Mucosa of gallbladder (tissue), 1 donor: ENCODE data around the gene GNA14. TPM values are rescaled to one million over a fixed set of nuclear protein-coding genes. Genes with fewer than 3 reads are reported as not detected.
"Not testable (repeated sequence)": the region's sequence is repeated elsewhere in the genome, so short reads cannot be mapped to it uniquely, and the experiment has no call there.

Experiments
- DNase-seq: peaks from one replicate; pipeline ENCODE4 v3.0.0-alpha.2; 2020; ENCODE audit warnings: low spot score
- total RNA-seq: library from RNA; stranded (reverse); gene quantifications from one replicate; pipeline ENCODE4 v1.2.1, GENCODE V29; 2021
- donor health status: DM: no; HTN: no; CAD: no.

GNA14 gene
- total RNA-seq, 1 donor from 2014 or later = 11.3 TPM

DNA sequence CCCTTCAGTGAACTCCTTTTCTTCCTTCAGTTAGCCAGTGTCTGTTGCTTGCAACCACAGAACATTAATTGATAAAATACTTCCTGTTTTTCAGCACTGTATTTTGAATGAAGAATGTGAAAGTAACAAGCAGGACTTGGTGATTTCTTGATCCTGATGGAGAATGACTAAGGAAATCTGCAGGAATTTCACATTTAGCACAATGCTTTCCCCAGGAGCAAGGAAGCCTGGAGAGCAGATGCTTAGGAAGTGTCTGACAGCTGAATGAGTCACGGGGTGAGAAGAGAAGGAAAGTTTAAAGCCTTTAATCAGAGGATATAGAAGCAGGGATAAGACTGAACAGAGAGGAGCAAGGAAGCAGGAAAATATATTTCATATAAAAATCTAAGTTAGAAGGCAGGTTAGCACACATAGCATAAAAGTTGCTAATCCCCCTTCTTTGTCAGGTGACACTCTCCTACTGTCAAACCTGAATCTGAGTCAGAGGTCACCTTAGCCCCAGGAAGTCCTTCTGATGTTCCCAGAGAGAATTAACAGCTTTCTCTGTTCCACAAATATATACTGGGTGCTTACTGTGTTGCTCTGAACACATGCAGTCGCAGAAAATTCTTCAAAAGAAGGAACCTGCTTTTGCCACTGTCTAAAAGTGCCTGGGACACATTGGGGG is 59.7 kb downstream of the GNA14 start:
- DNase-seq = no peak

DNA sequence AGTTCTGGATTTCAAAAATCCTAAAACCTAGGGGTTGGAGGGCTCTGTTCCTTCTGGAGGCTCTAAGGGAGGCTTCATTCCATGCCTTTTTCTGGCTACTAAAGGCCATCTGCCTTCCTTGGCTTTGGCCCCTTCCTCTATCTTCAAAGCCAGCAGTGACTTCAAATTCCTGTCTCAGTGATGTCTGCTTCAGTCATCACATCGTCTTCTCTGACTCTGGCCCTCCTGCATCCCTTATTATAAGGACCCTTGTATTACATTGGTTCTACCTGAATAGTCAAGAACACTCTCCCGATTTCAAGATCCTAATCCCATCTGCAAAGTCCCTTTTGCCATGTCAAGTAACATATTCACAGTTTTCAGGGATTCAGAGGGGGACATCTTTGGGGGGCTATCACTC is 60.3 kb downstream of the GNA14 start:
- DNase-seq = no peak

DNA sequence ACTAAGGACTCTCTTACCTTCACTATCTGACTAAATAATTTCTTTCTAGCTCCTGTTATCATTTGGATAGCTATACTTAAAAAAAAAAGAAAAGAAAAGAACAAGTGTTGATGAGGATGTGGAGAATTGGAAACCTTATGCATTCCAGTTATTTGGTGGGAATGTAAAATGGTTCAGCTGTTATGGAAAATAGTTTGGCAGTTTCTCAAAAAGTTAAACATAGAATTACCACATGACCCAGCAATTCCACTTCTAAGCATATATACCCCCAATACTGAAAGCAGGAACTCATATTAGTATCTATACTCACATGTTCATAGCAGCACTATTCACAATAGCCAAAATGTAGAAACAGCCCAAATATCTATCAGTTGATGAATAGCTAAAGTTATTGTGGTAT is 61.1 kb downstream of the GNA14 start:
- DNase-seq = no peak

DNA sequence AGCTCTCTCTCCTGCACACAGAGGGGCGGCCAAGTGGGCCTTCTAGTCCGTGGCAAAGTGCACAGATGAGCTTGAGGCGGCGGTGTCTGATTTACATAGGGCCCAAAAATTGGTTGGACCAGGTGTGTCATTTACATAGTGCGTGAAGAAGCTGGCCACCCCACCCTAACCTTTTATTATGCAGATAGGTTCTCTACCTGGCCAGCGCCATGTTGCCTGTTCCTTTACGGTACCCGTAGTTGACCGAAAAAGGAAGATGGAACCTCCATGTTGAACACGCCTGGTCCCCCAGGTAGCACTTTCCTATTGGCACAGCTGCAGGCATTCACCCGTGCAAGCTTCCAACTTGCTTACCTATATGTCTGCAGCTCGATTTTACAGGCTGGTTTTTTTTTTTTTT is 61.5 kb downstream of the GNA14 start:
- no peak for DNase-seq

DNA sequence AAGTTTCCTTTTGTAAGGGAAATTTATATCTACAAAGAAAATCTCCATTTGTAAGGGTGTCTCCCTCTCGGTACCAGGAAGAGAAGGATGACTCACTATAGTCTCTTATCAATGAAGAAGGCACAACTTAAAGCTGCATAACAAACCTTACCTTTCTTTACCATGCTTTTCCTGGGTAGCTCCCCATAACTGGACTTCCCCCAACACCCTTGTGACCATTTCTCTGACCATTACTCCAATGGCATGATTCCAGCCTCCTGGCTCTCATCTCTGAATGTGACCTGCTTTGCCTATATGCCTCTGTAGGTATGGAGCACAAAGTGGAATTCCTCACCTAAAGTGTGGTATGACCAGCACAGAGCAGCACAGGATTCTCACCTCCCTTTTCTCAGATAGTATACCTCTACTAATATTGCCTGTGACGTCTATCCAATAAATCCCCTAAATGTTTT is 62.8 kb downstream of the GNA14 start:
- DNase-seq = no peak

DNA sequence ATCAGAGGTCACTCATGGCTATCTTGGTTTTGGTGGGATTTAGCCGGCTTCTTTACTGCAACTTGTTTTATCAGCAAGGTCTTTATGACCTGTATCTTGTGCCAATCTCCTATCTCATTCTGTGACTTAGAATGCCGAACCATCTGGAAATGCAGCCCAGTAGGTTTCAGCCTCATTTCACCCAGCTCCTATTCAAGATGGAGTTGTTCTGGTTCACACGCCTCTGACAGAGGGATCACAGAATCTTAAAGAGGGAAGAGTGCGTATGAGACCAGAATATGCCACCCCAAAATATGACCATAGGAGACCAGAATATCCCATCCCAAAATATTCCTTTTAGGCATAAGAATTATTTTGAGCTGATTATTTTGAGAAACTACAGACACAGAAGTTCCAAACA is 63.2 kb downstream of the GNA14 start:
- DNase-seq = not testable (repeated sequence)

DNA sequence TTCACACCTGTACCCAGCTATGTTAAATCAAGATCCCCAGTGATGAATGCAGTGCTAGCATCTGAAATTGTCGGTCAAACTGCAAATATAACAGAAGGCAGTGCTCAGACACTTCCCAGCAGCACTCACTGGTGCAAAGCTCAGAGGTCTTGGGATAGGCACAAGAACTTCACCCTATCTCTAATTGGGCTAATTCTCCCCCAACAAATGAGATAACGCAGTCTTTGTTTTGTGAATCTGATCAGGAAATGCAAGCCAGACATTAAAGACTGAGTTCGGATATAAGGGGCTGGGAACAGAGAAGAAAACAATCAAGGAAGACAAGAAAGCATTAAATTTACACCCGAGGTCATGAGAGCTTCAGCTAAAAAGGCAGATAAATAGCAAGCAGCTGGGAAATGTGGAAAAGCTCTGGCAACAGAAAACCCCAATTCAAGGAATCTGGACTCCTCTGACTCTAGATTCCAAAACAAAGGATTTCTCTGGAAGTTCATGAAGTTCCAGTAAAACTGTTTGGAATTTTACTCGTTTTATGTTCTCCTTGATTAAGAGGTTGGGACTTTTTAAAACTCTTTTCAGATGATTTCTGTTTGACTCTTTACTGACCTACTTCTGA is 65.1 kb downstream of the GNA14 start:
- no peak for DNase-seq

DNA sequence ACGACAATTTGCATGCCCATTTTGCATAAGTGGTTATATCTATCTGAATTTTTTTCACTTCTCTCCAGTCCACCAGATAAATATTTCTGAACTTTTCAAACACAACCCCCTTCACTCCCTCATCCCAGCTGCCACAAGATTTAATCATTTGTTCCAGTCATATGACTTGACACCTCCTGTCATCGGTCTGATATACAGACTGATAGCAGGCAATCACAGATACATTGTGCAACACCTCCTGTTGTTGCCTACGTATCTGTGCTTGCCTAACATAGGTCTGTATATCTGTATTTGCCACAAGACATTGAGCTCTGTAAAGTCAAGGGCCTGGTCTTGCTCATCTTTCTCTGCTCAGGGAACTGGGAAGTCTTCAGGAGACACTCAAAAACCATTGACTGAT is 65.6 kb downstream of the GNA14 start:
- no peak for DNase-seq

DNA sequence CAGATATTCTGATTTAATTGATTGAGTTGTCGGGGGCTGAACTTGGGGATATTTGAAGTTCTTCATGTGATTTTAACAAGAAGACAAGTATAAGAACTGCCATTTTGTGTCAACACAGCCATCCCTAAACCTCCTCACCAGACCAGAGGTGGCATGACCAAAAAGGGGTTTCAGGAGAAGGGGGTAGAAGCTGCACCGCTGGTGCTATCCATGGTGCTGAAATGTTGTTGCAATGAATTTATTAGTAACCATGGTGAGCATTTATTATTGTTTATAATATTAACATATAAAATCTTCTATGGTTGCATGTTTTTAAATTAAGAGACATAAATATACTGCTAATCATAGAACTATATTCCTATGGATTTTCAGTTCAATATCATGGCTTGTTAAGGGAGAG is 72.3 kb downstream of the GNA14 start:
- DNase-seq = no peak

DNA sequence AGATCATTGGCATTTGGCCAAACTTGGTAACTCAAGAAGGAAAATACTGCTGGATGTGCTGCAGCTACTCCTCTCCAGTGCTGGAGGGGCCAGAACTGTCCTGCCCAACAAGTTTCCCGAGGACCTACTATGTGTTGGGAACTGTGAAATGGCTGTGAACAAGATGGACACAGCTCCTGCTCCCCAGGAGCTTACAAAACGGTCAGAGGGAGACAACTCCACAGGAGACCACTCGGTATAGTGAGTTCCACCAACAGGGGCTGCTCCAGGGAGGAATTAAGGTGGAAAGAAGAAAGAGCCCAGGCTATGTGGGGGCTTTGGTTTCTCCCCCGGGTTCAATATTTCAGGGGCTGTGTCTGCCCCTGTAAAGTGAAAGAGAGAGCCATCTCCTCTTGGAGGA is 78.8 kb downstream of the GNA14 start:
- no peak for DNase-seq

DNA sequence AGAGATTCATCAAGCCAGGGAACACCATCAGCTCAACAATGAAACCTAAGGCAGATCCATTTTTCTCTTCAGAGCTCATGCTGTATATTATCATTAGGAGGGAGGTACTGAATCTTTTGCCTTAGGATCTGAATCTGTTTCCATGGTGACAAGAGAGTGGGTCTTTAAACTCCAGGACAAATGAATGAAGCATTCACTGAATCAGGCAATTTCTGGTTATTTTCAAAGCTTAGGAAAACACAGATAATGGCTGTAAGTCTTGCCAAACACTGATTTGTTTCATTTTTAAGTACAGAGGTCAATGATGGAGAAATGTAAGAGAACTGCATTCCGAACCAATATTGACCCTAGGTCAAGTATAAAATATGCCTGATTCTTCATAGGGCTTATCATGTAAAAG is 84.9 kb downstream of the GNA14 start:
- DNase-seq = no peak

DNA sequence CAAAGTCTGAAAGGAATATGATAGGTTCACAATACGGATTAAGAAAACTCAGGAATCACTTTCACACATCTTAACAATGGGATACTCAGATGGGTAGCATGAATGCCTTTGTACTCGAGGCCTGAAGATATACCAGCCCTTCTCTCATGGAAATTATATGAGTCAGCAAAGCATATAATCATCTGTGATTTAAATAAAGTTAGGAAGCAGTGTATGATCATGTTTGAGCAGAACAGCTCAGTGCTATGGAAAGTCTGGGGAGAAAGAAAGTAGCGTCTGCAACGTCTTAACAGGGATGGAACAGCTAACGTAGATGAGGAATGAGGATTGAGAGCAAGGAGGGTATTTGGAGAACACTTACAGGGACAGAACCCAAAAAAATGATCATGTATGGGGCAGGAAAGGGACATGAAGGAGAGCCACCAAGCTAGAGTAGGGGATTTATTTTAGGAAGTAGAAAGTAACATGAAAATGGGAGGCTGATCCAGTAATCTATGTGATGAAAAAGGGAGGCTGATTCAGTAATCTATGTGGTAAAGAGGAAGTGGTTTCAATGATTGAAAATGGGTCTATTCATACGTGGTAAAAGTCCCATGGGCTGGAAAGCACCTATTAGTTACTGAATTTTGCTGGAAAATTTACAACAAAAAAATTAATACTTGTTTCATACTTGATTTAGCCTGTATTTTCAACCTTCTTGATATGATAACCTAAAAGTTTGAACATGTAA is 85.9 kb downstream of the GNA14 start:
- no peak for DNase-seq

DNA sequence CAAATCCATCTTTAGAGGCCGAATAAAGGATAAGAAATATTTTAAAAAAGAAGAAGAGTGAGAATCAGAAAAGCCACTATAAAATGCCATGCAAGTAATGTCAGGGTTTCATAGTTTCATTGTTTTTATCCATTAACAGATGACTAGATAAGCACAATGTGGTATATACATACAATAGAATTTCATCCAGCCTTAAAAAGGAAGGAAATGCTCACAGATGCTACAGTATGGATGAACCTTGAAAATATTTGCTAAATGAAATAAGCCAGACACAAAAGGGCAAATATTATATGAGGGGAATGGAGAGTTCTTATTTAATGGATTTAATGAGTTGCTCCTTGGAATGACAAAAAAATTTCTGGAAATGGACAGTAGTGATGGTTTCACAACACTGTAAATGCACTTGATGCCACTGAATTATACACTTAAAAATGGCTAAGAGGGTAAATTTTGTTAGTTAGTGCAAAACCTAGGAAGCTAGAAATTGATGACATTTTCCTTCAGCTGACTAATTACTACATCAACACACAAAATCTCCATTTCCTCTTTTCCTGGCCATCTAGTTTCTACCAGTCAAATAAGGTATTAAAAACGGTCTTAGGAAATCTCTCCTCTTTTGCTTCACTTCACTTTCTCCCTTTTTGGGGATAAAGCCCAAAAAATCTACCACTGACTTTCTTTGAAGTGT is 86.6 kb downstream of the GNA14 start:
- no peak for DNase-seq

DNA sequence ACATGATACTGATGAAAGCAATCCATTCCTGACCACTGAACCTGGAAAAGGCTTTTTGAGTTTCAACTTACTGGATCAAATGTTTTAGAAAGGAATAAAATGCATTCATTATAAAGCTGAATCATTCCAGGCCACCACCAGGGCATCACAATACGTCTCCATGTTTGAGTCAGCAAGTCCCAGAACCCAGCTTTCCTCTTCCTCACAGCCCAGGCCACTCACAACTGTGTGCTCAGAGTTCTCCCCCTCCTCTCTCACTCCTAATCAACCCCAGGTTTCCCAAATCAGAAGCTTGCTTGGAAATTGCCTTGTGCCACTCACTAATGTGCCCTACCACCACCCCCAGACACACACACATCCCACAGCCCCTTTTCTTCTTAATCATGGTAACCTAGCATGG is 91.7 kb downstream of the GNA14 start:
- DNase-seq = no peak

DNA sequence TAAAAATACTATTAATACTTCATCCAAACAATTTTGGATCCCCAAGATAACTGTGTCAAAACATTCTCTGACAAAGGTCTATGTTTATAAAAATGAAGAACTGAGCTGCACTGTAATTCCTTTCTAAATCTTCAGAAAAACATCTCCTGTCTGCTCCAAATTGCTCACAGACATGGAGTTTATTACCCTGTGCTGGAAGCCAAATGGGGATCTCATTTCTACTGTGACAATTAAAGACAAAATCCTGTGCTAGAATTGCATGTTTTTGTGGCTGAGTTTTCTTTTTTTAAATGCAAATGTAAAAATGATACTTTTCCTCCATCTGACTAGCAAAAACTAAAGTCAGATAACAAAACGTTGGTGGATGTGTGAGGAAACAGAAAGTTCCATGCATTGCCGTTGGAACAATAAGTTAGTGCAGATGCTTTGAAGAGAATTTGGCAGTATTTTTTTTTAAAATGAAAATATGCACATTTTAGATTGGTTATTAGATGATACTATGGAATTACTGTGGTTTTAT is 93.5 kb downstream of the GNA14 start:
- no peak for DNase-seq

DNA sequence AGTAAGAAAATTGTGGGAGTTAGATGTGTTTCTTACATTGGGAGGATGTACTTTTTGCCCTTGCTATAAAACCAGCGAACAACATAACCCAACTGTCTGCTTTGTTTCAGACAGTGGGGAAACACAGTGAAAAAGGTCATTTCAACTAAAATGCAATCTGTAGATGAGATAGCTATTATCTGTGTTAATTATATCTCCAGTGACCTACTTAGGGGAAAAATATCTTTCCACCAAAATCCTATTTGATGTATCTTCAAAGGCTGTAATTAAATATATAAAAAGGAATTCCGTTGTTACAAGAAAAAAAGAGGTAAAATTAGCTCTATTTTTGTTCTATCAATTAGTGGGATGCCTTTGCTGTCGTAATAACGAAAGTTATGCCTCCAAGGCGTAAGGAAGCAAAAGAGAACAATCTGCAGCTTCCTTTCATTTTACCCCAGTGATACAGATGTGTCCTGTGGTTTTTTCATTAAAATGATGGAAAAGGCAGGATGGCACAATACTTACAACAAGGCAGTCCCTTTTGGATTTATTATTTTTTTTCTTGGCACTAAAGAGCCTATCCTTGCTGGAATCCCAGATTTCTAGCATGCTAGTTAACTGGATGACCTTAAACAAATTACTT is 100.9 kb downstream of the GNA14 start:
- DNase-seq = no peak

DNA sequence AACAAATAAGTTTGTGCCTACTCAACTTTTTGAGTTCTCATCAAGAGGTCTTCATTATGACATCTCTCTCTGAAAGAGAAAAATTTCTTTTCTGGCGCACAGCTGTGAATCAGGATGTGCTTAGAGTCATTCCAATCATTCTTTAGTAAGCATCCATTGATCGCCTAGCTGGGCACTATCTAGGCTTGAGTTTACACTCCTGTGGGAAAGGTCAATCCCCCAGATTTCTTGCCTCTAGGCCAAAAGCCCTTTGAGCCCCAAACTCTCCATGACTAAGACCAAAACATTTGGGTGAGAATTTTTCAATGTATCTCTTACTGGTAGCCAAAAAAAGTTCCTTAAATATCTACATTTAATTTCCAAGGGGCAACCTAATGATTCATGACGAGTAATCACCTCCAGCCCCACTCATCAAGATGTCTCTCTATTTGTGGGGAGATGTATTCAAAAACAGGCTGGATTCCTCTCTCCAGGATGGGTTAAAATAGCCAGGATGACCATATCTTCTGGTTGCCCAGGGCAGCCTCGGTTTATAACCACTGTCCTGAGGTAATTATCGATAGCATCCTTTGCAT is 101.7 kb downstream of the GNA14 start:
- no peak for DNase-seq

DNA sequence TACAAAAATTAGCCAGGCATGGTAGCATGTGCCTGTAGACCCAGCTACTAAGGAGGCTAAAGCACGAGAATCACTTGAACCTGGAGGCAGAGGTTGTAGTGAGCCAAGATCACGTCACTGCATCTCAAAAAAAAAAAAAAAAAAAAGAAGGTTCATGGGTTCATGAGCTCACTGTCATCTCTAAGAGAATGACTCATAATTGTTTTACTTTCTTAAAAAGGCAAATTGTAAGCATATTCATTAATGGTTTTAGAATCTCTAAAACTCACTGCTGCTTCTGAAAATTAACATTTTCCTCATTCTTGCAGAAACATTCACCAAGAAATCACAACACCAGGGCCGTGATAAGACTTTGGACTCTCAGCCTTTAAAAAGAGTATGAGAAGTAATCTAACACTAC is 103.6 kb downstream of the GNA14 start:
- DNase-seq = no peak

DNA sequence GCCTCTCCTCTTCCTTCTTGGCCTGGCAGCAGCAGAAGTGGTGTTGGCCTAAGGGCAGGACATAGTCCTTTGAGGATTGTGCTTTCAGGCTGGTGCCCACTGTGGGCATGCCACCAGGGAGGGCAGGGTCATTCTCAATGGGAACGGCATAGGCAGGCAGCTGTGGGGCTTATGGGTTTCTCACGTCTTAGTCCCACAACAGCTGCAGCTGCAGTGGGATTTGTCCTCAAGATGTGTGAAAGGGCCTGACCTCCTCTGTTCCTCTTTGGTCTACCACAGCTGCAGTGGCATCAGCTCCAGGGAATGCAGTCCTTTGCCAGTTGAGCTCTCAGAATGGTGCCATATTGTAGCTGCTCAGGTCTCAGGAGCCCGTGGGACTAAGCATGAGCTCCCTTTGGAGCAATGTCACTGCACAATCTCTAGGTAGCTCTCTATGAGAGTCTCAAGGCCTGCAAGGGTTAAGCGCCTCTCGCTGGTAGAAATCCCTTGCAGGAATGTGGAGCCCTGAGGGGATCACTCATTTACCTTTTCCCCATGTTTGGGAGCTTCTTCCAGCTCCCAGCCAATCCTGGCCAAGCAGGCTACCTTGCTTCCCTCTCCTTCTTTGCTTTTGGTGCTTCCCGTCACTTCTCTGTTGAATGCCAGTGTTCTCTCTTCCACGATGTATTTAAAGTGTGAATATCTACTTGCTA is 104.8 kb downstream of the GNA14 start:
- DNase-seq = no peak

DNA sequence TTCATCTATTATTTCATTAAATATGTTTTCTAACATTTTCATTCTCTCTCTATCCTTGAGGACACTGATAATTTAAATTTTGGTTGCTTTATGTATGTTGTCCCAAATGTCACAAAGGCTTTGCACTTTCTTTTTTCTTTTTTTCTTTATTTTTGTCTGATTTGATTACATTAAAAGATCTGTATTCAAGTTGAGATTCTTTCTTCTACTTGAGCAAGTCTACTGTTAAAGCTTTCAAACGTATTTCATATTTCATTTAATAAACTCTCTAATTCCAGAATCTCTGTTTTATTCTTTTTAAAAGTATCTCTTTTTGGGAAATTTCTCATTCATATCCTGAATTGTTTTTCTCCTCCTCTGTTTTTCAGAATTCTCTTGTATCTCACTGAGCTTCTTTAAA is 106.5 kb downstream of the GNA14 start:
- DNase-seq = no peak

DNA sequence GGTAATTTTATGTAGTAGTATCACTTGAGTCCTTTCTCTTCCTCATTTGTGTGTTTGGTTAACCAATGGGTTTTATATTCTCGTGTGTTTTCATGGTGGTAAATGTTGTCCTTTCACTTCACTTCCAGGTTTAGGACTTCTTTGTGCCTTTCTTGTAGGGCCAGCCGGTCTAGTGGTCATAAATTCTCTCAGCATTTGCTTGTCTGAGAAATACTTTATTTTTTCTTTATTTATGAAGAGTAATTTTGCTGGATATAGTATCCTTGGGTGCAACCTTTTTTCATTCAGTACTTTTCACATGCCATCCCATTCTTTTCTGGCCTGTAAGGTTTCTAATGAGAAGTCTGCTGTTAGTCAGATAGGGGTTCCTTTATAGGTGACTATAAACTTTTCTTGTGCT is 107.1 kb downstream of the GNA14 start:
- no peak for DNase-seq
